Measurements from ENCODE around the gene PRICKLE3.

The PRICKLE3 gene

GRCh38 chrX:49205443-49205842 is 19.3 kb upstream of the PRICKLE3 start:
- DNase-seq (ENCODE audit: low spot score) = no peak

DNA sequence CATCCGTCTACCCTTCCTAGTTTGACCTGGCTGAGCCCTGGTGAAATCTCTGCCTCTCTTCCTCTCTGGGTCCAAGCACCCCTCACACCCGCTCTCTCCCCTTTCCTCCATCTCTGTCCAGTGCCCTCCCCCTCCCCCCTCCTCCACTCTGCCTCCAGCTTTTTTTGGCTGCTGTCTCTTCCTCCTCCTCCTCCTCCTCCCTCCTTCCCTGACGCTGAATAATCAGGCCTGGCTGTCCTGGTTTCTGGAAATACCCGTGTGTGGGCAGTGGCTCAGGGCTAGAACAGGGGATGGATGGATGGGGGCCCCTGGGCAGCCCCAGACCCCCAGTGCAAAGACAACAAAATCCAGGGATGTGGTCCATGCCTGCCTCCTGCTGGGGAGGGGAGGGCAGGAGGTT is 18.5 kb upstream of the PRICKLE3 start:
- DNase-seq (ENCODE audit: low spot score) = peak; percentile 64

DNA sequence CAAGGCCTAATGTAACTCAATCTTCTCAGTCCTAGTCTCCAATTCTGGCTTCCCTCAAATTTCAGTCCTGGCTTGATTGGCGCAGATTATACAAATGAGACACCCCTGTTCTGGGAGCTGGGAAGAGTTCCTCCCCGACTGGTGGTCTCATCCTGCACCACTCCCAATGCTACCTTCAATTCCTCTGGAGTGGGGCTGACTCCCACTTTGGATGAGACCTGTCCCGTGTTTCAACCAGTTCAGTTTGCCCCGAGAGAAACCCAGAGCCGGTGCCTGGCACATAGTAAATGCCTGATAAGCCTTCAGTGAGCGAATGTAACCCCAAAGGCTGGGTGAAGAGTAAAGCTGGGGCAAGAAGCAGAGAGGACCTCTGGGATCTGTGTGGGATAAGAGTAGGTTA is 17.8 kb upstream of the PRICKLE3 start:
- DNase-seq (ENCODE audit: low spot score) = no peak

- DNase-seq (ENCODE audit: low spot score) = peak; percentile 59
These were observed 17.4 kb upstream of the PRICKLE3 start for GRCh38 chrX:49203536-49203935.

- no peak for DNase-seq (ENCODE audit: low spot score)
These were observed 15.8 kb upstream of the PRICKLE3 start for GRCh38 chrX:49202022-49202421.

DNA sequence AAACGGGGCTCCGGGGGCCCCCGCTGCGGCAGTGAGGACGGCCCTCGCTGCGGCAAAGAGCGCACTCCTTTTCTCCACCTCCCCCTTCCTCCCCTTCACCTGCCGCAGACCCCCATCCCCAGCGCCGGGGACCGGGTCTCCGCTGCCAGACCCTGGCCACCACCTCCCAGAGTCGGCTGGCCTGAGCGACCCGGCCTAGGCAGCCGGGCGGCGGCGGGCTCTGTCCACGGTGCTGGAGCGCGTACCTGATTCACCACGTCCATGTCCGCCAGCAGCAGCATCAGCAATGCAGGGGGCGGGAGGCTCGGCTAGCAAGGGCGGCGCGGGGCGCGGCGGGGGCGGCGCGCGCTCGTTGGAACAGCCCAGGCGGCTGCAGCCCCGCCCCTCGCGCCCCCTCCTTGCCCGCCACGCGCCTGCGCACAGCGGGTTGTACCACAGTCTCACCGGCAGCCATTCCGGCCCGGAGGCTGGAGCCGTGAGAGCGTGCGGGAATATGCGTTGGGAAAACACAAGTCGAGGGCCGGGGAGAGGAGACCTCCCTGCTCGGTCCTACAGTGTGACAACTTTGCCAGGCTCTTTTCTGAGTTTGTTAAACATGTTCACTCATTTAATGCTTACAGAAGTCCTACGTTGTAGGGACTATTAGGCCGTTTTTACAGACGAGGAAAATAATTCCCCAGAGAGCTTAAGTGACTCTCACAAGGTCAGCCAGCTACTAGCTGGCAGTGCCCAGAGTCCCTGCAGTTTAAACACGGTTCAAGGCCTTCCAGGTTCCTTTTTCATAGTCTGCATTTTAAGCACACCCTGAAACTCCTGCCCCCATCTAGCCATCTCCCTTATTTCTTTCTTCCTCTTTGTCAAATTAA is 14.0 kb upstream of the PRICKLE3 start, which contains the start of gene SYP:
SYP (minus strand) TSS at position 288 of the 866 bp plus-strand sequence; CDS start at position 281, 7 bp downstream.
- peak; percentile 80 for DNase-seq (ENCODE audit: low spot score)

DNA sequence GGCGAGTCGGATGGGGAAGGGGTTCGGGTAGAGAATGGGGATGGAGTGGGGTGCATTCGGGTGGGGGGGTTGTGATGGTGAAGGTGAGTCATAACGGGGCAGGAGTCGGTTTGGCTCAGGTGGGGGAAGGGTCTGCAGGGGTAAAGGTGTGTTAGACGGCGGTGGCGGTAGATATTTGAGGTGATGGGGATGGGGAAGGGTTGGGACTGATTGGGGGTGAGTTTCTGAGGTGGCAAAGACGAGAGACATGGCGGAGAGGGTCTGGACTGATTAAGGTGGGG is 13.1 kb upstream of the PRICKLE3 start:
- DNase-seq (ENCODE audit: low spot score) = no peak

DNA sequence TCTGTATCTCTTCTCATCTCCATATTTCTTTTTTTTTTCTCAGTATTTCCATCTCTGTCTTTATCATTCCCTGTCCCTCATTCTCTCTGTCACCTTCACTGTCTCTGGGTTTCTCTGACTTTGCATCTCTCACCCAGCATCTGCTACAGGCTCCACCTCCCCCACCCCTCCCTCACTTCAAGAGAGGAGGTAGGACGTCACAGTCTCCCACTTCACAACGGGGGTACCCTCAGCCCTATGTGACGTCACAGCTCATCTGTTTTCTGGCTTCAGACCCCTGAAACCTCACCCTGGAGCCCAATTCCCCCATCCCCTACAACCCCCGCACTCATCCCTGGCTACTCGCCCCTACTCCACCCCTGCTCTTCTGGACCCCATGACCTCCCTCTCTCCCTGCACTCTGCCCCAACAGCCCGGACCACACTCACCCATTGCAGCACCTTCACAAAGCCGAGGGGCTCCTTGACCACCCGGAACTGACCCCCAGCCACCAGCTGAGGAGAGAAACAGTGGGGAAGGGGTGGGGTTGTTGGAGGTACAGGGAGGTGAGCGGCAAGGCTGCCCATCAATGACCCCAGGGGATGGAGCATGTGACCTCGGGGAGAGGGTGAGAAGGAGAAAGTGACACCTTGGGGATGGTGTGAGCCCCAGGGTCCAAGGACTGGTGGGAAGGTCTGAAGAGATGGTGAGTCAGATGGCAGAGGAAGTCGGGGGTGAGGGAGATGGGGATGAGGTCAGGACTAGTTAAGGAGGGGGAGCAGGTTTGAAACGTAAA is 12.6 kb upstream of the PRICKLE3 start:
- no peak for DNase-seq (ENCODE audit: low spot score)

- no peak for DNase-seq (ENCODE audit: low spot score)
These were observed 11.4 kb upstream of the PRICKLE3 start for GRCh38 chrX:49197543-49198087.

DNA sequence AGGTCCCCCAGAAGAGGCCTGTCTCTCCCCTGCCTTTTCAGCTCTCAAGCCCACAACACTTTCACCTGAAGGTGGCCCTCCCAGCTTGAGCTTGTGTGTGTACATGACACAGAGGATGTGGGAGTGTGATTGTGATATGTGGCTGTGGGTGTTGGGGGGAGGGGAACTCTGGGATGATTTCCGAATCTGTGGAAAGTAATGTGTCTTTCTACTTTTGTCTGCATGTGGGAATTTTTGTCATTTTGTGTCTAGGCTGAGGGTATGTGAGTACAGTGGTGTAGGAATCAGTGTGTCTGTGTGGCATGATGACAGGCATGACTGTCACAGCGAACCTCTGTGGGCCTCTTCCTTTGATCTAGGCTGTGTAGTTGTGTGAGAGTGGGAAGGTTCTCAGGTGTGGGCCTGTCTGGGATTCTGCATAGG is 7.4 kb upstream of the PRICKLE3 start:
- DNase-seq (ENCODE audit: low spot score) = no peak

GRCh38 chrX:49192722-49193328 is 6.7 kb upstream of the PRICKLE3 start:
- DNase-seq (ENCODE audit: low spot score) = peak; percentile 58

- no peak for DNase-seq (ENCODE audit: low spot score)
These were observed 5.4 kb upstream of the PRICKLE3 start for GRCh38 chrX:49191574-49192011.

DNA sequence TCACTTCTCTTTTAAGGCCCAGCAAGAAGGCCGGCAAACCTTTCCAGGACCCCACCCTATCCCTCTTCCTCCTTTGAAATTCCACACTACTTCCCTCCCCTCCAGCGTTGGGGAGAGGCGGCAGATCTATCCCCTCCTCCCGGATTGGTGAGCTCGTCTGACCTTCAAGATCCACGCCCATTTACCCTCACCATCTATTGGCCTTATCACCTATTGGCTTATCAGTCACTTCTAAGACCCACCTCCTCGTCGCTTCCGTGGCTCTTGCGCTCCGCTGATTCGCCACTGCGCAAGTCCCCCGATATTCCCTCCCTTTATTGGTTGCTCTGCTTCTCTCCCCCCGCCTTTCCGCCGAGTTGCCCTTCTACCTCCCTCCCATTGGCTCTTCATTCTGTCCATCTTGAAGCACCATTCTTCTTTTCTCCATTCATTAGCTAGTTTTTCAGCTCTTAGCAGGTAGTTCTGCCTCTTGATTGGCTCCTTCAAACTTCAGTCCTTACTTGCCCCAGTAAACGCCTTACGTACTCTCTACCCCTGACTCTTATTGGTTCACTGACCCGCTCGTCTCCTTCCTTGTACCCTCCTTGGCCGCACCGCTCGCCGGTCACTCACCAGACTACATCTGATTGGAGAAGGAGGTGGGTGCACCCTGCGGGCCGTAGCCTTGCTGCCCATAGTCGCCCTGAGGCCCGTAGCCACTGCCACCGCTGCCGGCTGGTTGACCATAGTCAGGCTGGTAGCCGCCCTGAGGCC is 4.8 kb upstream of the PRICKLE3 start:
- peak; percentile 99 for DNase-seq (ENCODE audit: low spot score)

DNA sequence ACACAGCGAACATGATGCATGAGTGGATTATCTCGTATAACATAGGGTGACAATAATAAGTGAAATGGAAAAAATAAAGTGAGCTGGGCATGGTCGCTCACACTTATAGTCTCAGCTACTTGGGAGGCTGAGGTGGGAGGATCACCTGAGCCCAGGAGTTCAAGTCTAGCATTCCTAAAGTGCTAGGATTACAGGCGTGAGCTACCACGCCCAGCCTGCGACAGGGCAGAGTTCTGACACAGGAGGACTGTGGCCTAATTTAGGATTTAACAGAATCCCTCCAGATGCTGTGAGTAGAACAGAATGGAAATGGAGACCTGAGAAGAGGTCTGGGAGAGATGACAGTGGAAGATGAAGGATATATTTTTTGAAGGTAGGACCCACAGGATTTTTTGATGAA is 3.4 kb upstream of the PRICKLE3 start:
- DNase-seq (ENCODE audit: low spot score) = no peak

GRCh38 chrX:49188468-49189076 is 2.4 kb upstream of the PRICKLE3 start:
- DNase-seq (ENCODE audit: low spot score) = no peak

DNA sequence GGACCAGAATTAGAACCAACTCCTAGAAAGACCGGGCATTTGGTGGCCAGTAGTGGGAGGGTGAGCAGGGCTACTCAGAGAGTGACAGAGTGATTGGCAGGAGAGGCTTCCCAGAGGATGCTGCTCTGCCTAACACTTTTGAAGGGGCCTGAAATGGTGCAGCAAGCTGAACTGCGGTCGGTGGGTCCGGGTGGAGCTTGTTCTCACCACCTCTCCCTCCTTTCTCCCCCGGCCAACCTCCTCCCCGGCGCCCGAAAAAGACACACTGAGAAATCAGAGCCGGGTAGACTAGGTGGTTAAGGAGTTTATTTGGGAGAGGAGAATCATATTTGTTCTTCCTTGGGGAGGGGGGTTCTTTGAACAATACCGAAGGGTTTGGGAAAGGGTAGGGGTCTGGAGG is 1.4 kb upstream of the PRICKLE3 start:
- DNase-seq (ENCODE audit: low spot score) = no peak

DNA sequence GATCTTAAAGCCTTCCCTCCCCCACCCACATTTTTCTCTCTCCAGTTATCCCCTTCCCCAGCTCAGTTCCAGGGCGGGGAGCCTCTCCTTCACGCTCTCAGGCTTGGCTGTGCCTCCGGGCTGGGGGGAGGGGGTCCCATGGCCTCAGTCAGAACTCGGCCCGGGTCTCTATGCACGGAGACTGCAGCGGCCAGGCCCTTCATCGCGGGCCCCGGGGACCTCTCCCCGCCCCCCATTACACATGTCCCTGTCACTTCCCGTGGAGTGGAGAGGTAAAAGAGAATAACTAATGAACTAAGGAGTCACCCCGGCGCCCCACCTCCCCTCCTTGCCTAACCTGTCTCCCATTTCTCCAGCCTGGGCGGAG is 838 bp upstream of the PRICKLE3 start:
- DNase-seq (ENCODE audit: low spot score) = no peak

DNA sequence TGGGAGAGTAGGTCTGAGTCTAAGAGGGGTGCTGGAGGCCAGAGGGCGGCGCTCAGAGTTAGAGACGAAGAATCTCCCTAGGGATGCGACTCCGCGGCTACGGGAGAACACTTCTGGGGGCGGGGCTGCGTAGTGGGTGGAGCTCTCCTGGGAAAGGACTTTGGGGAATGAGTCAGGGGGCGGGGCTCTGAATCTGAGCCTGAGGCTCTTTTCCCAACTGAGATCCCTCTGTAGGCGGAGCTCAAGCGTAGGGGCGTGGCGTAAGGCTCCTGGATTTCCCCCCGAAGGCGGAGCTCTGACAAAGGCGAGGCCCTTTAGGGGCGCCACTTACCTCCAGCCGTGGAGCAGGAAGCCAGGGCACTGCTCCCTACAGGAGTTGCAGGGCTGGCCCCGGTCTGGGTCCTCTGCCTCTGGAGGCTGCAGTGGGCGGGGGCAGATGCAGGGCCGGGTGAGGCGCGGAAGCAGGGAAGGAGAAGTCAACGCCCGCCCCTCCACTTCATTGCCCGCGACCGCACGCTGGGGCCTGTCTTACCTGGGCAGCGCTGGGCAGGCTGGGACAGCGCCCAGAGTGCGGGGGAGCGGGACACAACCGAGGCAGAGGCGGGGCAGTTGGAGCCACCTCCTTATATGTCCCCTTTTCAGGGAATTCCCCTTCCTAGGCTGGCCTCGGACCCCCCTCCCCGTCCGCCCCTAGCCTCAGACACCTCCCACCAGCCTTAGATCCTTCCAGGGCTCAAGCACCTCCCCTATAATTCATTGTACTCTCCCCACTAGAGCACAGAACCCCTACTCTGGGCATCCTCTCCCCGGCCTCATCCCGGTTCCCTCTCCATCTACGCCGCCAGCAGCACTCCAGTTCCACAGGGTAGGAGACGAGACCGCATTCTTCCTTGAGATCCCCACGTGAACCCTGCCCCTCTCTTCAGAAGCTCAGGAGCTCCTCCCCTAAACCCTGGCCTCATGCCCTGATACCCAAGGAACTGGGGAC is 1.6 kb downstream of the PRICKLE3 start:
- peak; percentile 87 for DNase-seq (ENCODE audit: low spot score)

DNA sequence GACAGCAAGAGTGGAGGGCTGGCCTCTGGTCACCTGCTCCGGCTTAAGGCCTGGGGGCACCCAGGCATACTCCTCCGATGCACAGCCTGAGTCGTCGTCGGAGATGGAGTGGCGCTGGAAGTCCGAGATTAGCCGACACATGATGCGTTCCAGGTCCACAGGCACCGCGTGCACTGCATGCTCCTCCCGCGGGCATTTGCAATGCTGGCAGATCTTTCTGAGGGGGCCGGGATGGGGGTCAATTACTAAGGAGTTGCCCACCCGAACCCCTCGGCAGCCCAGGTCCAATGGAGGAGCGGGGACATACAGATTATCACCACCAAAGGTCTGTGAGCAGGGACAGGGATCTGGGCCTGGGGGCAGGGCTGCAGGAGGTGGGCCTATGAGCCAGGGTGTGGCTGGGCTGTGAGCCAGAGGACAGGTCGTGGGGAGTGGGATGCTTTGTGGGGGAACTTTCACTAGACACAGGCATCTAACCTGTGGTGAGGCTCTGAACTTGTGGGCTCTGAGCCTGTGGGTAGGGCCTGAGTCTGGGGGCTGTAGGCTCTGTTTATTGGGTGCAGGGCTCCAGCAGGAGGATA is 2.4 kb downstream of the PRICKLE3 start:
- DNase-seq (ENCODE audit: low spot score) = no peak

GRCh38 chrX:49179358-49179757 is 6.8 kb downstream of the PRICKLE3 start:
- no peak for DNase-seq (ENCODE audit: low spot score)
